Left ventricle myocardium superior (tissue), 1 donor: ENCODE data around the gene LIMK2. TPM values are rescaled to one million over a fixed set of nuclear protein-coding genes. Genes with fewer than 3 reads are reported as not detected.
"Not testable (repeated sequence)": the region's sequence is repeated elsewhere in the genome, so short reads cannot be mapped to it uniquely, and the experiment has no call there.

Experiments
- ATAC-seq: fragments of 200-7000 bp; cut with Tn5 transposase; one replicate; pipeline ENCODE4 v1.9.1; 2020; ENCODE audit warnings: mild to moderate bottlenecking, moderate library complexity
- DNase-seq: peaks from one replicate; pipeline ENCODE4 v3.0.0-alpha.2; 2020
- intact Hi-C: fragments of 100-400 bp; cut with micrococcal nuclease; formaldehyde crosslinking; loops from one replicate; pipeline ENCODE4 v1.11.0; 2022
- long read RNA-seq: library from polyadenylated mRNA; unstranded; transcript quantifications from one replicate; pipeline ENCODE4 v2.0.0, GENCODE V29; 2021
- total RNA-seq: library from RNA; stranded (reverse); fragmentation: NEBNext Ultra II Directional; extraction: Animal tissue kit (Norgen Biotek cat#: 25700); gene quantifications from one replicate; pipeline ENCODE4 v1.2.1, GENCODE V29; 2021
- donor health status: DM: no; HTN: yes; CAD: no; lungs with severe emphysema.

Gene LIMK2
- 8.6 TPM for total RNA-seq
- long read RNA-seq, partial matches to known transcripts: 4 of 8 reads
- long read RNA-seq, other reads (novel, unspliced or antisense): 2 of 8 reads

GRCh38 chr22:31211862-31212730, at the start of gene LIMK2:
TSS of gene LIMK2 (plus strand) at chr22:31212298. CDS start at chr22:31212409, 111 bp downstream.
- peak; percentile 99 for DNase-seq
- peak; percentile 95 for ATAC-seq
- intact Hi-C loops: loop anchor here (10.0 kb wide), 1 partner anchor 63 kb away; no protein-coding TSS in a partner anchor

- intact Hi-C loops: no loop called here
- DNase-seq (no peak), ATAC-seq (no peak)
Measured at GRCh38 chr22:31170971-31171370, 41.1 kb upstream of the LIMK2 start.

GRCh38 chr22:31171734-31172133, 40.4 kb upstream of the LIMK2 start:
- ATAC-seq, intact Hi-C loops, DNase-seq: not testable (repeated sequence)

GRCh38 chr22:31173386-31174145, 38.5 kb upstream of the LIMK2 start:
- DNase-seq: no peak
- peak; percentile 21 for ATAC-seq
- intact Hi-C loops: no loop called here

GRCh38 chr22:31176923-31177322, 35.2 kb upstream of the LIMK2 start:
- intact Hi-C loops: no loop called here
- ATAC-seq (no peak), DNase-seq (no peak)

- intact Hi-C loops: no loop called here
- no peak for DNase-seq
- no peak for ATAC-seq
Measured at GRCh38 chr22:31177420-31178162, 34.5 kb upstream of the LIMK2 start.

GRCh38 chr22:31178859-31179258, 33.2 kb upstream of the LIMK2 start:
- no peak for DNase-seq
- intact Hi-C loops: no loop called here
- ATAC-seq: no peak

GRCh38 chr22:31179345-31179744, 32.8 kb upstream of the LIMK2 start:
- intact Hi-C loops: no loop called here
- DNase-seq (no peak), ATAC-seq (peak; percentile 61)

GRCh38 chr22:31184015-31184414, 28.1 kb upstream of the LIMK2 start:
- DNase-seq (no peak), ATAC-seq (no peak)
- intact Hi-C loops: no loop called here

- intact Hi-C loops: no loop called here
- DNase-seq (no peak), ATAC-seq (no peak)
Measured at GRCh38 chr22:31185056-31185455, 27.0 kb upstream of the LIMK2 start.

GRCh38 chr22:31187627-31188026, 24.5 kb upstream of the LIMK2 start:
- ATAC-seq (peak; percentile 39), DNase-seq (no peak)
- intact Hi-C loops: no loop called here

GRCh38 chr22:31192513-31192912, 19.6 kb upstream of the LIMK2 start:
- intact Hi-C loops: no loop called here
- no peak for DNase-seq
- ATAC-seq: no peak

GRCh38 chr22:31193092-31193491, 19.0 kb upstream of the LIMK2 start:
- ATAC-seq: no peak

GRCh38 chr22:31194681-31195080, 17.4 kb upstream of the LIMK2 start:
- not testable (repeated sequence) for DNase-seq, ATAC-seq

More at GRCh38 chr22:31193092-31193491, 19.0 kb upstream of the LIMK2 start:
- no peak for DNase-seq
- intact Hi-C loops: no loop called here

GRCh38 chr22:31199187-31199586, 12.9 kb upstream of the LIMK2 start:
- DNase-seq: no peak
- ATAC-seq: no peak
- intact Hi-C loops: no loop called here

More at GRCh38 chr22:31194681-31195080, 17.4 kb upstream of the LIMK2 start:
- intact Hi-C loops: not testable (repeated sequence)

GRCh38 chr22:31204352-31204984, 7.6 kb upstream of the LIMK2 start:
- DNase-seq, intact Hi-C loops: not testable (repeated sequence)
- peak; percentile 21 for ATAC-seq

GRCh38 chr22:31205059-31205458, 7.0 kb upstream of the LIMK2 start:
- DNase-seq, intact Hi-C loops, ATAC-seq: not testable (repeated sequence)

GRCh38 chr22:31206460-31206859, 5.6 kb upstream of the LIMK2 start:
- intact Hi-C loops, DNase-seq: not testable (repeated sequence)
- peak; percentile 62 for ATAC-seq
